Effector memory CD4-positive, alpha-beta T cell (primary cell): ENCODE measurements around the gene NOS2.
A peak's percentile ranks its signal among the peaks of the same experiment; 100 is the strongest.
"Not testable (repeated sequence)": the region's sequence is repeated elsewhere in the genome, so short reads cannot be mapped to it uniquely, and the experiment has no call there.

ENCODE experiments used
- DNase-seq, 3 donors: peaks; one replicate each; pipeline ENCODE4 v3.0.0-alpha.2; 2020
- H3K27ac ChIP-seq: 2 replicates; pipeline ENCODE4 v1.7.0; 2013; ENCODE audit warnings: mild to moderate bottlenecking, low read length, moderate library complexity; ENCODE audit not compliant: insufficient read depth, poor library complexity, severe bottlenecking
- H3K27me3 ChIP-seq: replicated peaks from 2 replicates; pipeline ENCODE4 v1.7.0; 2013; ENCODE audit warnings: mild to moderate bottlenecking, low read length; ENCODE audit not compliant: insufficient read depth, control insufficient read depth, poor library complexity, severe bottlenecking
- H3K36me3 ChIP-seq: 2 replicates; pipeline ENCODE4 v1.7.0; 2013; ENCODE audit warnings: mild to moderate bottlenecking, low read length, moderate library complexity; ENCODE audit not compliant: control insufficient read depth, insufficient read depth
- H3K4me1 ChIP-seq: 2 replicates; pipeline ENCODE4 v1.7.0; 2013; ENCODE audit warnings: low read length, mild to moderate bottlenecking; ENCODE audit not compliant: control insufficient read depth, insufficient read depth, poor library complexity, severe bottlenecking
- H3K4me3 ChIP-seq: 2 replicates; pipeline ENCODE4 v1.7.0; 2013; ENCODE audit warnings: low read length, low read depth, mild to moderate bottlenecking; ENCODE audit not compliant: insufficient read depth, poor library complexity, severe bottlenecking
- H3K9me3 ChIP-seq: 2 replicates; pipeline ENCODE4 v1.7.0; 2013; ENCODE audit warnings: mild to moderate bottlenecking, low read length, moderate library complexity; ENCODE audit not compliant: control insufficient read depth

NOS2 gene

DNA sequence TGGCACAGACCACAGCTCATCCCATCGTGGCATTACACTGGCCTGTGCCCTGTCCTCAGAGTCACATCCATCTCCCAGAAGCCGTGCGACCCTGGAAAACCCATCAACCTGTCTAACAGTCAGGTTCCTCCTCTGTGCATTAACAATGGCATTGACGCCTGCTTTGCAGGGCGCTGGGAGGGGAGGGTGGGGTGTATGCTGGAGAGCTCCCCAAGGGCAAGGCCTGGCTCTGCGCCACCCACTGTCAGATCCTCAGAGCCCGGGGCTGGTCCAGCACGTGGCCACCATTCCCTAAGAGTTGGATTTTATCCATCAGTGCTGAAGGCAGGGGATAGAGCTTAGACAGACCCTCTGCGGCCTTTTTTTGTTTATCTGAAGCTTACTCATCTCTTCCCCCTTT is 28.7 kb downstream of the NOS2 start:
- no peaks in the 10 kb centered on the region for H3K36me3 ChIP-seq
- H3K4me1 ChIP-seq = no peaks in the 10 kb centered on the region
- H3K27ac ChIP-seq = no peak overlapping the region
- DNase-seq = no peak
- no peaks in the 10 kb centered on the region for H3K9me3 ChIP-seq
- no peak overlapping the region for H3K4me3 ChIP-seq
- H3K27me3 ChIP-seq = no peaks in the 10 kb centered on the region

DNA sequence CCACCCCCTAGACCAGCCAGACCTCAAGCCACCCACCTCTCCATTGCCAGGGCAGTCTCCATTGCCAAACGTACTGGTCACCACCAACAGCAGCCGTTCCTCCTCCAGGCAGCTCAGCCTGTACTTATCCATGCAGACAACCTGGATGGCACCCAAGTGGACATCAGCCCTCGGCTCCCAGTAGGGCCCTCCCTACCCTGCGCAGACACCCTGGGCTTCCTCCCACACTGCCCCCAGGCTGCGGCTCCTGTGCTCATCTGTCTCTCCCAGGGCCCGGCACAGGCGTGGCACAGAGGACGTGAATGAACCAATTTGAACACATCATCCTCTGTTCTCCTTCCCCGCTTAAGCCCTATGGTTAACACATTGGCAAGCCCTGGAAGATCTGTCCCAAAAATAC is 29.5 kb downstream of the NOS2 start:
- H3K4me1 ChIP-seq = no peaks in the 10 kb centered on the region
- H3K27ac ChIP-seq = no peak overlapping the region
- H3K9me3 ChIP-seq = no peaks in the 10 kb centered on the region
- no peak overlapping the region for H3K4me3 ChIP-seq
- no peaks in the 10 kb centered on the region for H3K27me3 ChIP-seq
- no peak for DNase-seq
- H3K36me3 ChIP-seq = no peaks in the 10 kb centered on the region

DNA sequence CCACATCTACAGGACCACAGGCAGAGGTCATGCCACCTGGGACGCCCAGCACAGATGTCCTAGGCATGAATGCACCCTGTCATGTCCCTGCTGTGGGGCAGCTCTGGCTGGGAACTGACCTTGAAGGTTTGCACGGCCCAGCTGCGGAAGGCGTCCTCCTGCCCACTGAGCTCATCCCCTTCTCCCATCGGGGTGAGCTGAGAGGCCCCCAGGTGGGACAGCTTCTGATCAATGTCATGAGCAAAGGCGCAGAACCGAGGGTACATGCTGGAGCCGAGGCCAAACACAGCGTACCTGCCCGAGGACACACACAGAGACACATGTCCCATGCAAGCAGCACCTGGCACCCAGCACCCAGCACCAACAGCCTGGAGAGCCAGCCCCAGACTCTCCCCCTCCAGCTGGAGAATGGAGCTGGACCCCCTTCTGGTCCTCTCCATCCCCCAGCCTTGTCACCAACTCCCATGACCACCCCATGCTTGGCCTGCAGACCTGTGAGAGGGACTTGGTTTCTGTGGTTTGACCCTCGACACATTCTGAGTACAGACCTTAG is 31.4 kb downstream of the NOS2 start:
- H3K36me3 ChIP-seq = no peaks in the 10 kb centered on the region
- H3K9me3 ChIP-seq = no peaks in the 10 kb centered on the region
- no peaks in the 10 kb centered on the region for H3K4me1 ChIP-seq
- no peak overlapping the region for H3K4me3 ChIP-seq
- H3K27ac ChIP-seq = no peak overlapping the region
- no peaks in the 10 kb centered on the region for H3K27me3 ChIP-seq
- no peak for DNase-seq

DNA sequence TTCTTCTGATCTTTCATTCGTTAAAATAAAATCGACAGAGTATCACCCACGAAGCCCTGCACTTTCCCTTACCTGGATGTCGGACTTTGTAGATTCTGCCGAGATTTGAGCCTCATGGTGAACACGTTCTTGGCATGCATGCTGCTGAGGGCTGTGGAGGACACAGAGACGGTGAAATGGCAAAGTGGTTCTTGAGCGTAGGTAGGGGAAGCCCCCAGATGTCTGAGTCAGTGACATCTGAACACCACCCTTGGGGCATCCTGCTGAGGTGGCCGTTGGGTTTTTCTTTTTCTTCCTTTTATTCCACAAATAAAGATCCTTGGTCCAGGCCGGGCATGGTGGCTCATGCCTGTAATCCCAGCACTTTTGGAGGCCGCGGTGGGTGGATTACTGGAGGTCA is 33.9 kb downstream of the NOS2 start:
- H3K27me3 ChIP-seq = no peaks in the 10 kb centered on the region
- DNase-seq = no peak
- no peaks in the 10 kb centered on the region for H3K4me1 ChIP-seq
- H3K9me3 ChIP-seq = no peaks in the 10 kb centered on the region
- no peak overlapping the region for H3K27ac ChIP-seq
- no peak overlapping the region for H3K4me3 ChIP-seq
- H3K36me3 ChIP-seq = no peaks in the 10 kb centered on the region

DNA sequence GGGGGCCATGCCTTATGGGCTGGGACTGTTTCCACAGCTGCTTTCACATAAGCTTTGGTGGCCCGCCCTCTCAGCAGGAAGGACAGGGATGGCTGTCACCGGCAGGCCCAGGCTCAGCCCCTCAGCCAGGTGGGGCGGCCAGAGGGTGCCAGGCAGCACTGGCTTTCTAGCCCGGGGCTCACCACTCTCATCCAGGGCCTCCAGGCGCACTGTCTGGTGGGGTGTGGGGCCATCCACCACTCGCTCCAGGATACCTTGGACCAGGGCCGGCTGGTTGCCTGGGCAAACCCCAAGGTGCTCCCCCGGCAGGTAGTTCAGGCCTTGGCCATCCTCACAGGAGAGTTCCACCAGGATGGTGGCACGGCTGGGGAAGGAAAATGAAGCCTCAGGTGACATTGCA is 35.0 kb downstream of the NOS2 start:
- H3K27ac ChIP-seq = no peak overlapping the region
- DNase-seq = no peak
- H3K4me3 ChIP-seq = no peak overlapping the region
- no peaks in the 10 kb centered on the region for H3K4me1 ChIP-seq
- no peaks in the 10 kb centered on the region for H3K9me3 ChIP-seq
- no peaks in the 10 kb centered on the region for H3K36me3 ChIP-seq
- no peaks in the 10 kb centered on the region for H3K27me3 ChIP-seq

DNA sequence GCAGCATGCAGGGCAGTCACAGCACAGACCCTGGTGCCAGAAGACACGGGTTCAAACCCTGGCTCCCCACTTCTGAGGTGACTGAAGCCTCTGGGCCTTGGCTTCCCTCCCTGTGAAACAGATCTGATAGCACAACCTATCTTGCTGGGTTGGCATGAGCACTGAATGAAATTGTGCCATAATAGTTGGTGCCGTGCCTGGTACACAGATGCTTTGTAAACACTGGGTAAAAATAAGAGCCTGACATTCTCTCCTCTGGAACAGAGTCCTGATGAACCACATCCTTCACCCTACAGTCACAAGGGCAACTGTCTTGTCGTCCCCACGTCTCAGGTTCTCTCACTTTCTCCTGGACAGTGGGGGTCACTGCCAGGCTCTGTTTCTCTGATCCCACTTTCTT is 35.7 kb downstream of the NOS2 start:
- Histone ChIP-seq H3K36me3 (no peaks in the 10 kb centered on the region), H3K4me1 (no peaks in the 10 kb centered on the region), H3K27ac (no peak overlapping the region), H3K9me3 (no peaks in the 10 kb centered on the region), H3K27me3 (no peaks in the 10 kb centered on the region), H3K4me3 (no peak overlapping the region)
- no peak for DNase-seq

DNA sequence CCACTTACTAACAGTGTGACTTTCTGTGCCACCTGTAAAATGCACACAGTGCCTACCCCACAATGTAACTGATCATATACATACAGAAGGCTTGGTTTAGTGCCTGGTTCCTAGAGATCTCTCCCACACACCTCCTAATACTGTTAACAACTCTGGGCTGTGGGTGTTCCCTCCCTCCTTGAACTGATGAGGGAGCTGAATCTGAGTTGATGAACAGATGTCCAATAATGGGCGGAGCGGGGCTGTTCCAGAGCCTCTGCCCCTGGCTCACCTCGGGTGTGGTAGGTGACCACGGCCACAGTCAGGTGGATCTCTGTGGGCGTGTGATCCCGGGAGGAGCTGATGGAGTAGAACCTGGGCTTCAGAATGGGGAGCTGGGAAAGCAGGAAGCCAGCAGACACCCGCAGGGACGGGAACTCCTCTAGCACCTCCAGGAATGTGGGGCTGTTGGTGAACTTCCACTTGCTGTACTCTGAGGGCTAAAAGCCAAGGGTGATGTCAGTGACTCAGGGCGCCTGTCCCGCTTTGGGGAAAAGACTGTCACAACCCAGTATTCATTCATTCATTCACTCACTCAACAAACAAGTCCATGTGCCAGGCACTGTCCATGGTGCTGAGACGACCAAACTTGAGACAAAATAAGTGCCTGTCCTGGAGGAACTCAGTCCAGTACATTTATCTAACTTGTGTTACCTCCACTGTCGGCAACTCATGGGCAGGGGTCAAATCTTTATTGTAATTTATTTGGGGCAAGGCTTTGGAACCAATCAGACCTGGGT is 37.6 kb downstream of the NOS2 start:
- H3K4me3 ChIP-seq = no peak overlapping the region
- H3K4me1 ChIP-seq = no peaks in the 10 kb centered on the region
- no peaks in the 10 kb centered on the region for H3K27me3 ChIP-seq
- H3K36me3 ChIP-seq = no peaks in the 10 kb centered on the region
- no peak for DNase-seq
- H3K9me3 ChIP-seq = no peaks in the 10 kb centered on the region
- H3K27ac ChIP-seq = no peak overlapping the region

DNA sequence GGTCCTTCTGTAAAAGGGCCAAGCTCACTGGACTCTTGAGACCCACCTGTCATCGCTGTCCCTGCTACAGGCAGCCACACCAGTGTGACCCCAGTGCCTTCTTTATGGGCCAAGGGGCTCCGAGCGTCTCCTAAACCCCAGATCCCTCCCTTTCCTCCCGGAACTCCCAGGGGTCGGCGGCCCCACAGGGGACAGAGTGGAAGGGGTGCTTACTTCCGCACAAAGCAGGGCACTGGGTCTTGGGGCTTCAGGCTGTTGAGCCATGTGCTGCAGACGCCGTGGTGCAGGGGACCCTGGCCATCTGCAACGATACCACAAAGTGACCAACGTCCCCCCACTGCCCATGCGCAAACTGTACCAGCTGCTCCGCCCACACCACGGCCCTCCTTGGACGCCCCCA is 39.4 kb downstream of the NOS2 start:
- not testable (repeated sequence) for H3K27ac ChIP-seq, H3K4me1 ChIP-seq, DNase-seq, H3K36me3 ChIP-seq, H3K9me3 ChIP-seq, H3K4me3 ChIP-seq, H3K27me3 ChIP-seq

DNA sequence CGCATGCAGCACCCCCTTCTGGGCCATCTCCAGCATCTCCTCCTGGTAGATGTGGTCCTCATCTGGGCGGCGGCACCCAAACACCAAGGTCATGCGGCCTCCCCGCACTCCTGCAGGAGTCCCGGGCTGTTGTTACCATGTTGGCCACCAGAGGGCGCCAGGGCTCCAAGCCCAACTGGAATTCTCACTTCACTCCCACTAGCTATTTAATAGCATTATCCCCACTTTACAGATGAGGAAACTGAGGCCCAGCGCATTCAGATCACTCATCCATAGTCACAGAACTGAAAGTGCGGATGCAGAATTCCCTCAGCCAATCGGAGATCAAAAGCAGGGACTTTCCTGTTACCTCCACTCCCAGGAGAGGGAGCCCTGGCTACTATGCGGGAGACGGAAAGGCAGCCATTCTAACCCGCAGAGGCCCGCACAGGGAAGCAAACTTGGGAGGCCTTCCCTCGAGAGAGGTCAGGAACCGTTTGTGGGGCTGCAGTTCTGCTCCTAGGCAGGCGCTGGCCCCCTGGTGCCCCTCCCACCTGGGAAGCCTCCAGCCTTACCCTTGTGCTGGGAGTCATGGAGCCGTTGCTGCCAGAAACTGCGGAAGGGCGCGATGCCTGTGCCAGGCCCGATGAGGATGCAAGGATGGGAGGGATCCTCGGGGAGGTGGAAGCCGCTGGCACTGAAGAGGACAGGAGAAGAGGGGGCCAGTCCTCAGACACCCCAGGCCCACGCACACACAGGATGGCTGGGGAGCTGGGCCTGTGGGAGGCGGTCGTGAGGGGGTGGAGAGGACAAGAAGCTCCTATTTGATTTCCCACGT is 40.1 kb downstream of the NOS2 start:
- Histone ChIP-seq H3K27me3 (no peaks in the 10 kb centered on the region), H3K4me1 (no peaks in the 10 kb centered on the region), H3K27ac (no peak overlapping the region), H3K4me3 (no peak overlapping the region), H3K36me3 (no peaks in the 10 kb centered on the region), H3K9me3 (no peaks in the 10 kb centered on the region)
- DNase-seq = peak; percentile 25 to 55 (median 31)

DNA sequence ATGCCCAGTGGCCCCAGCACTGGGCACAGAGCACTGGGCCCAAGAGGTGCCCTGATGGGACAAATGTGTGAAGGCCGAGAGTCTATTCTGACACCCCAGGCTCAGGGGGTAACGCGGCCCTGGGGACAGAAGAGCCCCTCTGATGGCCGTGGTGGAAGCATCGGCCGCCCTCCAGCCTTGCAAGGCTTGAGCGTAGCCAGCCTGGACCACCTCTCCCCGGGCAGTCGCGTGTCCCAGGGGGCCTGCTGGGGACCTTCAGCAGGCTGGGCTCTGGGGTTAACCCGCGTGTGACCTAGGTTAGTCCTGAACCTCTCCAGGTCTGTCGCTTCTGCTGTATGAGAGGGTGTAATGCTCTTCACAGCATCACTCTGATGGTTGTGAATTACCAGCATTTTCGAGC is 40.8 kb downstream of the NOS2 start:
- DNase-seq = no peak
- Histone ChIP-seq H3K4me1 (no peaks in the 10 kb centered on the region), H3K4me3 (no peak overlapping the region)

More for the DNA sequence above, 40.8 kb downstream of the NOS2 start:
- H3K36me3 ChIP-seq = no peaks in the 10 kb centered on the region
- no peaks in the 10 kb centered on the region for H3K27me3 ChIP-seq
- no peak overlapping the region for H3K27ac ChIP-seq
- H3K9me3 ChIP-seq = no peaks in the 10 kb centered on the region
